GM19043 (cell line): Measurements from ENCODE around the gene ARPIN.
"Not testable (repeated sequence)": the region's sequence is repeated elsewhere in the genome, so short reads cannot be mapped to it uniquely, and the experiment has no call there.

Experiments used
- ATAC-seq: cut with Tn5 transposase; IDR thresholded peaks from one replicate; pipeline ENCODE4 v1.9.1; 2021; ENCODE audit warnings: low read depth; ENCODE audit not compliant: unreplicated experiment

Gene ARPIN

DNA sequence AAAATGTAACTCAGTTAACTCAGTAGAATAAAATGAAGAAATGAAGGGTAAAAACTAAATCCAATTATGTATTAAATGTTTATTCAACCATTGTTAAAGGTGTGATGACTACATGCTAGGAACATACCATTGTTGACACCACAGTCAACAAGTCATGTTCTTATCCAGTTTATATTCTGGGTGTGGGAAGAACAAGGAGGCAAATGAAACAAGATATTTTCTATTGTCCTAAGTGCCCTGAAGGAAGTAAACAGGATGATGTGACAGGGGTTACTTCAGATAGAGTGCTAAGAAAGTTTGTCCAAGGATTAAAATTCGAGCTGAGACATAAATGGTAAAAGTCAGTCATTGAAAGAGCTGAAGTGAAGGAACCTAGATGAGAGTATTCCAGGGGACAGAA is 32.0 kb downstream of the ARPIN start:
- ATAC-seq, result no peak

DNA sequence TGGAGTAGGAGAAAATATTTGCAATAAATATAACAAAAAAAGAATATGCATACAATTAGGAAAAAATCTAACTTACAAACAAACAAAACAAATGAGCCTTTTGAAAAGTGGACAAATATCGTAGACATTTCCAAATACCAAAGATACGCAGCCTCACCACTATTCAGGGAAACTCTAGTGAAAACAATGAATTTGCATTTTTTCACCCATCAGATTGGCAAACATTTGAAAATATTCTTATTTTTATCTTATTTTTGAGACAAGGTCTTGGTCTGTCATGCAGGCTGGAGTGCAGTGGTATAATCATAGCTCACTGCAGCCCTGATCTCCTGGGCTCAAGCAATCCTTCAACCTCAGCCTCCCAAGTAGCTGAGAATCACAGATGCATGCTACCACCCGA is 34.4 kb downstream of the ARPIN start:
- no peak for ATAC-seq

DNA sequence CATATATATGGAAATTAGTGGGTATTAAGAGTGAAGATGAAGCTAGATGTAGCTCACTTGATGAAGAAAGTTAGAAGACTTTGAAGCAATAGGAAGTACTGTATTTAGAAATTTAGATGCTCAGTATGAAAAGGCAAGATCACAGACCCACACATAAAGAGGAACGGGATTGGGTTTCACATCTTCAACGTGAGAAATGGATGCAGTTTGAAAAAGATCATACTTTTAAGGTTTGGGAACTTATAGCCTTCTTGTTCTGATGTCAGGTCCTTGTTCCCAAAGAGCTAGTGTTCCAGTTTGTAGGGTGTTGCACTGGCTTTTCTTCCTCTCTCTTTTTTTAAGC is 35.7 kb downstream of the ARPIN start:
- ATAC-seq, result no peak

DNA sequence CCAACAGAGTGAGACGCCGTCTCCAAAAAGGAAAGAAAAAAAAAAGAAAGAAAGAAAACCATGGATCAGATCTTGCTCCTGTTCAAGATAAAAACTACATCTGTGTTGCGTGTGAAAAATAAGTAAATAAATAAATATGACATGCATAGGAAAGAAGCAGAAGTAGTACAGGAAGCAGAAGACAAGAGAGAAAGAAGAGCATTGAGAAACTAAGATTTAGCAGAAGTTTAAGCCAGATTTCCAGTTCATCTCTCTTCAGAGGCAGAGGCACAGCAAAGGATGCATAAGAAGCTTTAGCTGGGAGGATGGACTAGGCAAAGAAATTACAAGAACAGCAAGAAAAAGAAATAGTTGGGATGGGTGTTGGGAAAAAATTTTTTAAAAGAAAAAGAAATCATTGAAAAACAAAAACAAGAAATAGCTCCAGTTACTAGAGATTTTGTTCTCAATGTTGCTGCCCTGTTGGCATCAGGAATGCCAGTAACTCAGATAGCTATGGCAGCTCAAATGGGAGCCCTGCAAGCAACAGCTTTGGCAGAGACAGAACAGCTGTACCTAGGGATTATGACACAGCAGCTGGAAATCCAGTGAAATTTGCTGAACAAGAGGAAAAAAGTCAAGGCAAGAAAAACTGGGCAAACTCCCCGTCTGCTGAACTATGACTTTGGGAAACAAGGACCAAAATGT is 36.2 kb downstream of the ARPIN start:
- no peak for ATAC-seq

DNA sequence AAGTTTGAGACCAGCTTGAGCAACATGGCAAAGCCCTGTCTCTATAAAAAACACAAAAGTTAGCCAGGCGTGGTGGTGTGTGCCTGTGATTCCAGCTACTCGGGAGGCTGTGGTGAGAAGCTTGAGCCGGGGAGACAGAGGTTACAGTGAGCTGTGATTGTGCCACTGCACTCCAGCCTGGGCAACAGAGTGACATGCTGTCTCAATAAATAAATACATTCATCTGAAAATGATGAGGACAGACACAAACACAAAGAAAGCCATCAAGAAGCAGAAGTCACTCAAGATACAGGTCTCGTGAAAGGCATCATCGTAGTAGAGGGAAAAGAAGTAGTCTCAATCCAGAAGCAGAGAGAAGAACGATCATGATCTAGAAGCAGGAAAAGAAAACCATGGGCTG is 37.0 kb downstream of the ARPIN start:
- ATAC-seq, result no peak

DNA sequence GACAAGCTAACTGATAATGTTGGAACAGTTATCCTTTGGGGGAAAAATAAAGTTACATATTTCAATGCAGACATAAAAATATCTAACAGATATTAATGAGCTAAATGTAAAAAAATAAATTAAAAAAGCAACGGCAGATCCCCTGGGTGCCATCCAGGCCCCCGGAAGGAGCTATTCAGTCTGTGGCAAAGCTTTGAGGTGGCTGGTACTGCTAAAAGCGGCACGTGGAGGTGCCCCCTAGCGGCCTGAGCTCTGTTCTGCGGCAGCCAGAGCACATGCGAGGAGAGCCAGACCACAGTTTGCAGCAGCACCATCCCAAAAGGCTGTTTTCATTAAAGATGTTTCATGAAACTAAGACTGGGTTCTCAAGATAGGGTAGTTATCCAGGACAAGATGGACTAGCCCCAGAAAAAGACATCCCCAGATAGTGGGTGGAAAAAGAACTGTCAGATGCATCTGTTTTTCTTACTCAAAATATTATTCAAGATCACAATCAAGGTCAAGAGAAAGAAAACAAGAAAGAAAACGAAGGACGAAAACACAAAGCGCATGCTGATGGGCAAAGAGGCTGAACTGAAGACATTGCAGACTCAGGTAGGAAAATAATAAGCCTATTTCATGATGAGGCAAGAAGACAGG is 37.7 kb downstream of the ARPIN start:
- ATAC-seq, result no peak

DNA sequence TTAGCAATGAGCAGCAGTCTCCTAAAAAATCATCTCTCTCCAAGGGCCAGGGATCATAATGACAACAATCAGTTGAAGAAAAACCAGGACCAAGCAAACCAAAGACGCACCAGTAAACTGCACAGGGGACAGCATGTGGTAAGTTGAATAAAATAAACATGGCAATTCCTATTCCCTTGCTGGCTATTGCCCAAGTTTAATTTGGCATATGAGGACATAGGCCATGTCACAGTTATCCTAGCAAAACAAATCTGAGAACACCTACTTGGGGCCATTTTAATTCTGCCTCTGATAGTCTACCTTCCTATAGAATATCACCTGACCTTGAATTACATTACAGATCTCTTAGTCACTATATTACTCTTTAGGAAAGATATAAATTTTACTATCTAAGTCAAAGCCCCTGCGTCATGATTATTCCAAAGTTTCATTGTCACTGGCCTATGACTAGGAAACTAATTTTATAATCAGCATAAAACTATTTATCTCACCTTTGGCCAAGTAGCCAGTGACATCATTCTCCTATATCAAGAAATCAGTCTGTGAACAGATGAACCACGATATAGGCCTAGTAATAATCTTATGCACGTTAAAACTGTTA is 42.0 kb downstream of the ARPIN start:
- no peak for ATAC-seq

DNA sequence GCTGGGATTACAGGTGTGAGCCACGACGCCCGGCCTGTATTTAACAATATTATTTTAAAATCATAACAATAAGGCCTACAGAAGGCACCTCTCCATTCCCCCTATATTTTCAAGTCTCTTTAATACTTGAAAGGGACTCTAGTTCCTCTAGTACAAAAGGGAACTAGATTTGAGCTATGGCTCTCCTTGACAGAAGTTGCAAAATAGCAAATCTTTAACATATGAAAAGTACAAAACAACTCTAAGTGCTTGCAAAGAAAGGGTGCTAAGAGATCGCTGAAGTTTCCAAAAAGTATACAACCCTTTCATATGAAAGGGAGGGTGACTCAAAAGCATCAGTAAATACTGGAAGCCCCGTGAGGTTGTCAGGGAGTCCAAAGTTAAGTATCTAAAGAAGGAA is 42.7 kb downstream of the ARPIN start:
- ATAC-seq, result no peak

DNA sequence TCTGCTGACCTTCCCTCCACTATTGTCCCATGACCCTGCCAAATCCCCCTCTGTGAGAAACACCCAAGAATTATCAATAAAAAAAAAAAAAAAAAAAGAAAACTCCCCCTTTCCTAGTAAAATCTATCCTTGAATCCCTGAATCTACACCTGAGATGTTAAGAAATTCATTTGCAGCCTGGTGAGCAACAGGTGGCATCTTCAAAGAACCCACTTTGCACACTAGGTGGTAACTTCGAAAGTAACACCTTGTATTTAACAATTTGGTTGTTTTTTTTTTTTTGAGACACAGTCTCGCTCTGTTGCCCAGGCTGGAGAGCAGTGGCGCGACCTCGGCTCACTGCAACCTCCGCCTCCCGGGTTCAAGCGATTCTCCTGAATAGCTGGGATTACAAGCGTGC is 43.3 kb downstream of the ARPIN start:
- not testable (repeated sequence) for ATAC-seq

DNA sequence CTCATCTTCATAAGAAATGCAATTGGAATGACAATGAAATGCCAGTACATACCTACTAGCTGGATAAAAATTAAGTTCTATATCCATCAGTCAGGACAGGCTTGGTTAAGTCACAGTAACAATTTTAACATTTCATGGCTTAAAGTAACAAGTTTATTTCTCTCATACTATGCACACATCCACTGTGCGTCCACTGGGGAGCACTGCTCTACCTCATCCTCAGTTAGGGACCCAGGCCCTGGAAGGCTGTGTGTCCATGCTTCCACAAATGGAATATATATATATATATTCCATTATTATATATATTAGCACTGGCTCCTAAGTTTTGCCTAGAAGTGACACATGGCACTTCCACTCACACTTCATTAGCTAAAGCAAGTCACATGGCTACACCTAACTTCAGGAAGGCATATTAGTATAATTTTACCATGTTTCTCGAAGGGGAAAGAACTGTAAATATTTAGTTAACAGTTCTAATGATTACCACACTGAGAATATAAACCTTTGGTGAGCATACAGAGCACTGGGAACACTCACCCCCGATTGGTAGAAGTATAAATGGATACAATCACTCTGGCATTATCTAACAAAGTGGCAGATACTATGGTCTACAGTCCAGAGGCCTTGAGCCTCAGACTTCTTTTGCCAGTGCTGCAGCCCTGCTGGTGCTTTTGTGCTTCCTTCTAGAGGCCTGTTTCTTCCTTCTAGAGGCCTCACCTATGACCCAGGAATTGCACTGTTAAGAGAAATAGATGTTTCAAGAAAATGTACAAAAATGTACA is 47.6 kb downstream of the ARPIN start:
- no peak for ATAC-seq

DNA sequence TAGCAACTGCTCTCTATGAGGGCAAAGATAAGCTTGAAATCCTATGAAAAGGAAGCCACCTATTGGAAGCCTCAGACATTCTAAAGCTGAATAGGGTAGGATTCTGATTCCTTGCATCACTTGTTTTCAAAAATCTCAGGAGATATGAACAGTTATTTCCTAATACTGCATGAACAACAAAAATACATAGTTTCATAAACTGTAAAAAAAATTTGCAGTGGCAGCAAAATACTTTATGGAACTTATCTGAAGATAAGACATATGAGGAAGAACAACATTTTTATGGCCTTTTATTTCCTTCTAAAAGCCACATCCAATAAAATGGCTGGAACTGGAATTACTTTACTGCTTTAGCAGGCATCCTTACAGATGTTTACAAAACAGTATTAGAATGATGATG is 48.8 kb downstream of the ARPIN start:
- ATAC-seq, result no peak

DNA sequence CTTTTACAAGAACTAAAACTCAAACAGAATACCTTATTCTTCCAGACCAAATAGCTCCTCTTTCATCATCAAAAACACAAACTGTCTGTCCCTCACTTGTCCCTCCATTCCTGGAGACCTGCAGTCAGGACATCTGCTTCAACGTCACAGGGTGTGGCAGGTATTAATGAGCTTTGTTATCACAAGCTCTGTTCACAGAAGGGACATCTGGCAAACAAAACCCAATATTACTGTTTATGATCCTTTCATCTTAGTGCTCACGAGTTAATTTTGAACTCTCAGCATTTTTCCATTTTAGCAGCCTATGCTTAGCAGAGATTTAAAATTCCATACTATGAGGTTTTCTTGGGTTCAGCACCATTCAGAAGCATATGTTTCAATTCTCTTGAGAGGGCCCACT is 51.9 kb downstream of the ARPIN start:
- no peak for ATAC-seq

DNA sequence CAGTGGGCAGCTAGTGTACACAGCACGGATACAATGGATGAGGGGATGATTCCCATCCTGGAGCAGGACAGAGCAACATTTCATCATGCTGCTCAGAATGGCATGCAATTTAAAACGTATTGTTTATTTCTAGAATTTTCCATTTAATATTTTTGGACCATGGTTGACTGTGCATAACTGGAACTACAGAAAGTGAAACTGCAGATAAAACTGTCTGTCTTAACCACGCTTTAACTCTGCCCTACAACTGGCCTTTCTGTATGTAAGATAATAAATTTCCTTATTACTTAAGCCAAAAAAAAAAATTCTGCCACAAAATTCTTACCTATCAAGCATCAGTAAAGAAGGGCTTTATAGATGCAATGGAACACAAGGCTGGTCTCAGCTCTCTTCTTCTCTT is 52.3 kb downstream of the ARPIN start:
- no peak for ATAC-seq

DNA sequence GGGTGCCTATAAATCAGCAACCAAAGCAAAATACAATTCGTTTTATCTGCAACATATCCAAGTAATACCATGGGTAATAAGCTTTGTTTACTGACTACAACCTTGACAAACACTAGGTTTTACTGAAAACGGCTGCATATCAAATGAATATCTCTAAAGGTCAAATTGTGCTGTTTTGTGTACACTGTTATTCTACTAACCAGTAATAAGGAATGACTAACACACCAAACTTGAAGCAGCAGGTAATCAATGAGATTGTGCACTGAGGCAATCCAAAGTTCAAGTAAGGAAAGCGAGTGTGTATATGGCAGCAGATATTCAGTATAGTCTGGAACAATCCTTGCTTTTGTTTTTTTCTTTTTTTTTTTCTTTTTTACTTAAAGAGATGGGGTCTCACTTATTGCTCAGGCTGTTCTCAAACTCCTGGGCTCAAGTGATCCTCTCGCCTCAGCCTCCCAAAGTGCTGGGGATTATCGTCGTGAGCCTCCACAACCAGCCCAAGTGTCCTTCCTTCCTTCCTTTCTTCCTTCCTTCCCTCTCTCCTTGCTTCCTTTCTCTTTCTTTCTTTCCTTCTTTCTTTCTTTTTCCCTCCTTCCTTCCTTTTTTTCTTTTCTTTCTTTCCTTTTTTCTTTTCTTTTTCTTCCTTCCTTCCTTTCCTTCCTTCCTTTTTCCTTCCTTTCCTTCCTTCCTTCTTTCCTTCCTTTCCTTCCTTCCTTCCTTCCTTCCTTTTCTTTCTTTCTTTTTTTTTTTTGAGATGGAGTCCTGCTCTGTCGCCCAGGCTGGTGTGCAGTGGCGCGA is 53.9 kb downstream of the ARPIN start:
- ATAC-seq, result no peak

DNA sequence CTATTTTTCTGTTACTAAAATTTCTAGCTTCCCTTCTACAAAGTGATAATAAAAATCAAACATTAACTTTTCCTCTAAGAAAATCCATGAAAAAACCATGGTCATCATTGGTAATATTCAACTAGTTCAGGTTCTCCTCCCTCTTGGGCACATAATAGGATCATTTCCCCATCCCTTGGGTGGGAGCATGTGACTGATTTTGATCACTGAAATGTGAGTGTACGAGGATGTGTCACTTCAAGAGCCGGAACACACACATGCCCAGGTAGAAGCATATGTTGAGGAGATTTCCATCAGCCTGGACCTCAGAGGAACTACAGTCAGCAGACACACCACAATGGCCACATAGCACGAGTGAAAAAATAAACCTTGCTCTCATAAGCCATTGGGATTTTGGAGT is 55.1 kb downstream of the ARPIN start:
- no peak for ATAC-seq

DNA sequence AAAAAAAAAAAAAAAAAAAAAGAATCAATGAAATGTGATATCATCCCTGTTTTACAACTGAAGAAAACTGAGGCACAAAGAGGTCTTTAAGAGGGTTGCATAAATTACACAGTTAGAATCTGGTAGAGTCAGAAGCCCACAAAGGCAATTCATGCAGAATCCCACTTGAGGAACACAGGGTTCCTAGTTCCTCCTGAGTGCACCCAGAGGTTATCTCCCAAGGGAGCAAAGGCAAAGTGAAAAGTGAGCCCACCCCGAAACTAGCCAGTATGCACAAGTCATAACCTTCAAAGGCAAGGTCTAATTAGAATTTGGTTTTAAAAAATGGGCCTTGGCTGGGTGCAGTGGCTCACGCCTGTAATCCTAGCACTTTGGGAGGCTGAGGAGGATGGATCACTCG is 56.8 kb downstream of the ARPIN start:
- ATAC-seq, result no peak

DNA sequence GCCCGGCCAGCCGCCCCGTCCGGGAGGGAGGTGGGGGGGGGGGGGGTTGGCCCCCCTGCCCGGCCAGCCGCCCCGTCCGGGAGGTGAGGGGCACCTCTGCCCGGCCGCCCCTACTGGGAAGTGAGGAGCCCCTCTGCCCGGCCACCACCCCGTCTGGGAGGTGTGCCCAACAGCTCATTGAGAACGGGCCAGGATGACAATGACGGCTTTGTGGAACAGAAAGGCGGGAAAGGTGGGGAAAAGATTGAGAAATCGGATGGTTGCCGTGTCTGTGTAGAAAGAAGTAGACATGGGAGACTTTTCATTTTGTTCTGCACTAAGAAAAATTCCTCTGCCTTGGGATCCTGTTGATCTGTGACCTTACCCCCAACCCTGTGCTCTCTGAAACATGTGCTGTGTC is 57.9 kb downstream of the ARPIN start:
- ATAC-seq, result not testable (repeated sequence)

DNA sequence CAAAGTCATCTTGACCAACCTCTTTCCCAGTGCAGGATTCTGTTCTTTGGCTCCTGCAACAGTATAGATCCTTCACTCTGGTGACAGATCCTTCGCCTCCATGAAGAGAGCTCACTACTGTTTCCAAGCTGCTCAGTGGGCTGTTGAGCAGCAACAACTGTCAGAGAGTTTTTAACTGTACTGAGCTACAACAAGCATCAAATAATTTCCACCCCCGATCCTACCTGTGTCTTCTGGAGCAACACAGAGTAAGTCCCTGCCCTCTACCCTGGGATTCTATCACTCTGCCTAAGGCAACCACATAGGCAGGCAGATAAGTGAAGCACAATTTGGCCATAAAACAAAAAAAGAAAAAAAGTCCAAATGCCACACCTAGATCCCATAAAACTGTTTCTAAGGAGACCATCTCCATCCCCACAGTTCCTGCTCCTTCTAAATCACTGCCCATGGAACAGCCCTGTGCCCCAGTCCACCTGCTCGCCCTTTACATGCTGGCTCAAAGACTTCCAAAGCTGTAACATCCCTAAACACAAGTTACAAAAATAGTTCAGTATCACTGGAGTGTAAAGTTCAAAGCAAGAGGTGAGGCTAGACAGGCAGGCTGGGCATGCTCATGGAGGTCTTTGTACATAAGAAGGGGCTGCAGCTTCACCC is 60.3 kb downstream of the ARPIN start:
- no peak for ATAC-seq

DNA sequence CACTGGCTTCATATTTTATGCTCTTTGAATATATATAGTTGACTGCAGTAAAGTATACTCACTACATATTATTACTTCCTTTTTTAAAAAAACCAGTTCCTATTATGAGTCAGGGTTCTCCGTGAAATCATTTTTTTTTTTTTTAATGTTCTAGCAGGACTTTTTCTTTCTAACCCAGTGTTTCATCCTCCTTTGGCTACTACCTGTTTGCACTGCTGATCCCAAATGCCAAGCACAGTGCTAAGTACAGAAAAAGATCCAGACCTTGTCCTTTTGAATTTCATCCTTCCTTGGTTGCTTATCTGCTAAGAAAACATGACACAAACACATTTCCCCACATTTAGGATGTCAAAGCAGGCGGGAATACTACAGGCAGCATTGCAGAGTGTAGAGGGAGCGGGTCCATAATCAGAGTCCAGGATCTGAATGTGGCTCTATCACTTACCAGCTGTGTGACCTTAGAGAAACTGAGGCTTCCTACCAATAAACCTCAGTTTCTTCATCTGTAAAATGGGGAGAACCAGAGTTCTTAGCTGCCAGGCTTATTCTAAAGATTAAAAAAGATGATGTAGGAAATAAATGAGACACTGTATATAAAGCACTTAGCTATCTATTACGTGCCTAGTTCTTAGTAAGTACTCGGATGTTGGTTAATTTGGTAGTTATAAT is 60.9 kb downstream of the ARPIN start:
- ATAC-seq, result peak; percentile 65

DNA sequence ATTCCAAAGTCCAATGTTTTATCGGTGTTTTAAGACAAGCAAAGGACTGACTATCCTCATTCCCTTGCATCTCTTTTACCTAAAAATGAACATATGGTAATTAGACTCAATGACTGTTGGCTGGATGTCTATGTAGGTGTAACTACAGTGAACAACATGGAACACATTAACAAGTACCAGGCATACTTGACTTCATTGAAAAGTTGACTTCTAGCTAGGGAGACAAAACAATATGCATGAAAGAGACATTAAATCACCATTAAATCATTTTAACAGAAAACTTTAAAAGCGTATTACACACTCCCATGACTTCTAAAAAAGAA is 63.8 kb downstream of the ARPIN start:
- ATAC-seq, result no peak
